Mesodermal cell (in vitro differentiated cells): ENCODE results near the gene ZBTB38.

ENCODE experiments used
- H3K27ac ChIP-seq: 2 replicates; pipeline ENCODE4 v1.7.0; 2013; ENCODE audit warnings: mild to moderate bottlenecking, low read depth, low read length, moderate library complexity; ENCODE audit not compliant: severe bottlenecking
- H3K36me3 ChIP-seq: 2 replicates; pipeline ENCODE4 v1.7.1; 2013; ENCODE audit warnings: mild to moderate bottlenecking, low read length, moderate library complexity; ENCODE audit not compliant: control insufficient read depth, insufficient read depth
- H3K4me1 ChIP-seq: one replicate; pipeline ENCODE4 v1.7.1; 2013; ENCODE audit warnings: mild to moderate bottlenecking, low read length; ENCODE audit not compliant: insufficient read depth, control insufficient read depth, poor library complexity, severe bottlenecking
- H3K4me3 ChIP-seq: 2 replicates; pipeline ENCODE4 v1.7.0; 2013; ENCODE audit warnings: low read length, control low read depth, mild to moderate bottlenecking; ENCODE audit not compliant: insufficient read depth, poor library complexity, severe bottlenecking; ENCODE audit errors: extremely low read depth
- H3K9me3 ChIP-seq: 2 replicates; pipeline ENCODE4 v1.7.1; 2013; ENCODE audit warnings: mild to moderate bottlenecking, low read length, moderate library complexity; ENCODE audit not compliant: control insufficient read depth
- WGBS, 2 experiments: methylation state at CpG; one replicate each; pipeline ENCODE4 v1.1.5; 2013; ENCODE audit warnings: missing lambda C conversion rate in 2 of 2; ENCODE audit not compliant: insufficient coverage in 2 of 2; 5-methylcytosine and 5-hydroxymethylcytosine counted together

The ZBTB38 gene

DNA sequence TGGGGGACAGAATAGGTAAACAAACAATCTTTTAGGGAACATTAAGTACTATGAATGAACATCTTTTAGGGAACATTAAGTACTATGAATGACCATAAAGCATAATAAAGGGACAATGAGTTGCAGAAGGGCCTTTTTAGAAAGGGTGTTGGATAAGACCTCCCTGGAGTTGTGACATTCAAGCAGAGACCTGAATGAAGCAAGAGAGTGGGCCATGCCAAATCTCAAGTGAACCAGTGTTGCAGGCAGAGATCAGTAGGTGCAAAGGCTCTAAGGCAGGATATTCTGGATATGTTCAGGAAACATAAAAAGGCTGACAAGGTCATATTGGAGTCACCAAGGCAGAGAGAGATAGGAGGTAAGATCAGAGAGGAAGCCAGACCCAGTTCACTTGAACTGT is 29.4 kb upstream of the ZBTB38 start:
- Histone ChIP-seq H3K4me3 (no peak overlapping the region), H3K4me1 (peaks cover 31% of the 10 kb centered on the region), H3K27ac (no peak overlapping the region), H3K36me3 (no peaks in the 10 kb centered on the region), H3K9me3 (peaks cover 3% of the 10 kb centered on the region)

GRCh38 chr3:141341536-141341935 is 26.8 kb upstream of the ZBTB38 start:
- Histone ChIP-seq H3K27ac (no peak overlapping the region), H3K9me3 (peaks cover 3% of the 10 kb centered on the region), H3K36me3 (no peaks in the 10 kb centered on the region), H3K4me3 (no peak overlapping the region), H3K4me1 (peaks cover 14% of the 10 kb centered on the region)
- WGBS, 2 experiments = 90 to 100% methylated on average over 1 of the region's 1 CpG

GRCh38 chr3:141342386-141342785 is 25.9 kb upstream of the ZBTB38 start:
- WGBS, 2 experiments = 80 to 92% methylated on average over 2 to 4 of the region's 5 CpGs
- Histone ChIP-seq H3K36me3 (no peaks in the 10 kb centered on the region), H3K4me3 (no peak overlapping the region), H3K27ac (no peak overlapping the region), H3K9me3 (peaks cover 3% of the 10 kb centered on the region), H3K4me1 (peaks cover 6% of the 10 kb centered on the region)

- H3K36me3 ChIP-seq = no peaks in the 10 kb centered on the region
- no peak overlapping the region for H3K4me3 ChIP-seq
- H3K27ac ChIP-seq = no peak overlapping the region
- H3K4me1 ChIP-seq = no peaks in the 10 kb centered on the region
- peaks cover 3% of the 10 kb centered on the region for H3K9me3 ChIP-seq
- 100% methylated on average over 1 of the region's 2 CpGs; no CpG with 5 or more reads in 1 of the 2 experiments for WGBS, 2 experiments
Measured at GRCh38 chr3:141343077-141343476, 25.2 kb upstream of the ZBTB38 start.

GRCh38 chr3:141343865-141344271 is 24.4 kb upstream of the ZBTB38 start:
- H3K27ac ChIP-seq = no peak overlapping the region
- H3K36me3 ChIP-seq = no peaks in the 10 kb centered on the region
- H3K9me3 ChIP-seq = no peaks in the 10 kb centered on the region
- WGBS, 2 experiments = 76% methylated on average over 3 of the region's 3 CpGs; no CpG with 5 or more reads in 1 of the 2 experiments
- H3K4me1 ChIP-seq = no peaks in the 10 kb centered on the region
- H3K4me3 ChIP-seq = no peak overlapping the region

DNA sequence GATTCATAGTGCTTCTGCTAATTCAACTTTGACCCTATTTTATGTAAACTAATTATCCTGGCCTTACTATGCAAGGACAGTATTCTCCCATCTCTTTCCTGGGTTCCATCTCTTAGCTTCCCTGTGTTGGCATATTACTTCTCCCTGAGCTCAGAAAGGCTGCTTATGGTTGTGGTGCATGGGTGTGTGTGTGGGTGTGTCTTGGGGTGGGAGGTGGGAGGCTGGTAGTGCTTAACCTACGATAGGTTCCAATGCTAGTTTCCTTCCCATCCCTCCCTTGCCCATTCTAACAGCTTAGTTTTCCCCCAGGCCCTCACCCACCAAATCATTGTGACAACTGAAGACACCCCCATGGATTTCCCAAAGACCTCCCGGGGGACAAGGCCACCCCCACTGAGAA is 22.8 kb upstream of the ZBTB38 start:
- Histone ChIP-seq H3K36me3 (no peaks in the 10 kb centered on the region), H3K9me3 (no peaks in the 10 kb centered on the region), H3K4me1 (no peaks in the 10 kb centered on the region), H3K4me3 (no peak overlapping the region), H3K27ac (no peak overlapping the region)
- WGBS, 2 experiments = 100% methylated on average over 1 of the region's 2 CpGs; no CpG with 5 or more reads in 1 of the 2 experiments

DNA sequence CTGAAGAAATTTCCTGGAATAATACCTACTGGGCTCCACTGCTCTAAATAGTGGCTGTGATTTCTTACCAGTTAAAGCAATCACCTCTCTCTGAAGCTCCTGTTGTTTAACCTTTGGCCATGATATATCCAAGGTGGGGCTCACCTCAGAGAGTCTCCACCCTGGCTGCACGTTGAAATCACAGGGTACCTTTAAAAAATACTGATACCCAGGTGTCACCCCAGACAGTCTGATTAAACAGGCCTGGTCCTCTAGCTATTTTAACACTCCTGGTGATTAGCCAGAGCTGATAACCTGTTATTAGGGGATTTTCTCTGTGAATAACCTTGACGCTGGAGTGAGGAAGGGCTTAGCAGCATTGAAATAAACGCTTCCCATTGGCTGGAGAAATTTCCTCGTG is 22.3 kb upstream of the ZBTB38 start:
- 67 to 93% methylated on average over 1 to 3 of the region's 4 CpGs for WGBS, 2 experiments

DNA sequence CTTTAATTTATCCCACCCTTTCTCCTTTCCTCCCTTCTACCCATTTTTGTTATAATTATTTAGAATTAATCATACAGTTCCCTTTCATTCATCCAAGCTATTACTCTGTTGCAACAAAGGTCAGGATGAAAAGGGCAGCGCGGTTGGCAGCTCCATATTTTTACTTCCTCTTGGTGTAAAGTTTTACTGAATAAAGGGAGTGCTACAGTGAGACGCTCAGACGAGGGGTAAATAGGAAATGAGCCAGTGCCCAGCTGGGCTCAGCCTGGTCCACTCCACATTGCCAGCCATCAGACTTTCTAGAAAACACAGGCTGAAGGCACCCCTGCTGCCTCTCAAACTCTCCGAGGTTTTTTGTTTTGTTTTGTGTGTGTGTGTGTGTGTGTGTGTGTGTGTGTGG is 21.9 kb upstream of the ZBTB38 start:
- H3K4me1 ChIP-seq = no peaks in the 10 kb centered on the region
- no peak overlapping the region for H3K27ac ChIP-seq
- 100% methylated on average over 2 of the region's 5 CpGs; no CpG with 5 or more reads in 1 of the 2 experiments for WGBS, 2 experiments
- H3K4me3 ChIP-seq = no peak overlapping the region
- no peaks in the 10 kb centered on the region for H3K36me3 ChIP-seq
- no peaks in the 10 kb centered on the region for H3K9me3 ChIP-seq

More for the DNA sequence above, 22.3 kb upstream of the ZBTB38 start:
- Histone ChIP-seq H3K36me3 (no peaks in the 10 kb centered on the region), H3K9me3 (no peaks in the 10 kb centered on the region), H3K4me1 (no peaks in the 10 kb centered on the region), H3K27ac (no peak overlapping the region), H3K4me3 (no peak overlapping the region)

- Histone ChIP-seq H3K36me3 (no peaks in the 10 kb centered on the region), H3K27ac (no peak overlapping the region), H3K4me1 (no peaks in the 10 kb centered on the region), H3K4me3 (no peak overlapping the region), H3K9me3 (no peaks in the 10 kb centered on the region)
- WGBS, 2 experiments = 90 to 97% methylated on average over 3 to 4 of the region's 5 CpGs
Measured at GRCh38 chr3:141346839-141347238, 21.5 kb upstream of the ZBTB38 start.

DNA sequence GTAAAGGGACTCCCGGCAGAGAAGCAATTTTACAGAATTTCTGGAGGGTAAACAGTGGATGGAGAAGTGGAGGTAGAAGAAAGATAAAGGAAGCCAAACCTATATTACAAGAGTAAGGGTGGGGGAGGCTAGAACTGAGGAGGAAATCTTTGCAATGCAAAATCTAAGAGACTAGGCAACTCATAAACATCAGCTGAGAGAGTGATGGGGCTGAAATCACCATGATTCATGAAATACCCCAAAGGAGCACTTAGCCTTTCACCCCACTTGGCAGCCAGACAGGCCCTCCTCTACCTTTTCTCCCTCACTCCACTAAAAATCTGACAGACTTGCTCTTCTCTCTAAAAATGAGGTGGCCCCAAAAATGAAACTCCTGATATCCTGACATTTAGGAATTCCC is 19.5 kb upstream of the ZBTB38 start:
- no peak overlapping the region for H3K27ac ChIP-seq

GRCh38 chr3:141349711-141350110 is 18.6 kb upstream of the ZBTB38 start:
- Histone ChIP-seq H3K4me1 (no peaks in the 10 kb centered on the region), H3K4me3 (no peak overlapping the region), H3K9me3 (no peaks in the 10 kb centered on the region), H3K36me3 (no peaks in the 10 kb centered on the region), H3K27ac (no peak overlapping the region)
- 88 to 100% methylated on average over 1 of the region's 2 CpGs for WGBS, 2 experiments

More for the DNA sequence above, 19.5 kb upstream of the ZBTB38 start:
- no peaks in the 10 kb centered on the region for H3K9me3 ChIP-seq
- H3K4me1 ChIP-seq = no peaks in the 10 kb centered on the region
- H3K36me3 ChIP-seq = no peaks in the 10 kb centered on the region
- 100% methylated on average over 1 of the region's 1 CpG; no CpG with 5 or more reads in 1 of the 2 experiments for WGBS, 2 experiments
- H3K4me3 ChIP-seq = no peak overlapping the region
